ENCODE data around the gene COTL1.

The COTL1 gene

DNA sequence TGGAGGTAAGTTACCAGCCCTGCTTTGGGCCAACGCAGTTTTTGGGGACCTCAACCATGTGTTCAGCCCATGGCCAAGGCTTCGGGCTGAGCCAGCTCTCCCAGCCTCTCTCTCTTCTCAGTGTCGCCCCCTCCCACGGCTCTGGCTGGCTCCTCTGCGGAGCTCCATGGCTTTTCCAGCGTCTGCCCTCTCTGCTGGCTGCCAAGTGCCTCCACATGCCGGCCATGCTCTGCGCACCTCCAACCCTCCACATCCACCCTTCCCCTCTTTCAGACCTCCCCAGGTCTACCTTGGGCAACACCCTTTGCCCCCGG lies 23.2 kb downstream of the COTL1 start:
- no peak for FAIRE-seq

- no peak for FAIRE-seq
Measured at GRCh38 chr16:84593825-84594724, 23.8 kb downstream of the COTL1 start.

GRCh38 chr16:84592718-84593117 lies 25.2 kb downstream of the COTL1 start:
- no peak for FAIRE-seq

GRCh38 chr16:84589975-84590719 lies 27.7 kb downstream of the COTL1 start:
- FAIRE-seq = no peak

DNA sequence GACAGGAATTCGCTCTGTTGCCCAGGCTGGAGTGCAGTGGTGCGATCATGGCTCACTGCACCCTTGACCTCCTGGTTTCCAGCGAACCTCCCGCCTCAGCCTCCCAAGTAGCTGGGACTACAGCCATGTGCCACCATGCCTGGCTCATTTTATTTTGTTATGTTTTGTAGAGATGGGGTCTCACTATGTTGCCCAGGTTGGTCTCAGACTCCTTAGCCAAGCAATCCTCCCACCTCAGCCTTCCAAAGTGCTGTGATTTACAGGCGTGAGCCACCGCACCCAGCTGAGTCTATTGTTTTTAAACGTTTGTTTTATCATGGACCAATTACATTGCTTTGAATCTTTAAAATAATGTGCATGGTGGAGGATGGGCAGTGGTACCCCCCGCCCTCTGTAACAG lies 28.9 kb downstream of the COTL1 start:
- no peak for FAIRE-seq

GRCh38 chr16:84585886-84586285 lies 32.0 kb downstream of the COTL1 start:
- FAIRE-seq = no peak

GRCh38 chr16:84585467-84585866 lies 32.4 kb downstream of the COTL1 start:
- no peak for FAIRE-seq

DNA sequence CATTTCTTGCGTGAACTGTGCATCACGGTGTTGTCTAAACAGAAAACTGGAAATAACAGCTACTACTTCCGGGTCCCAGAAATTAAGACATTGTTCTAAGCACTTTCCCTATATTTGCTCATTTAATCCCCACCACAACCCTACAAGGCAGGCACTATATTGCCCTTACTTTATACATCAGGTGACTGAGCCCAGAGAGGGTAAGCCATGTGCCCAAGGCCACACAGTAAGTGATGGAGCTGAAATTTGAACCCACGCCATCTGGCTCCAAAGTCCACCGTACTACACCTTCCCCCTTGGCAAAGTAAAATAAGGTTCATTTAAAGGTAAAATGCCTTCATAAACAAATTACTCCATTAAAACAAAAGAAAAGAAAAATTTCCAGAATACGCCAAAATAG lies 33.2 kb downstream of the COTL1 start:
- FAIRE-seq = no peak

DNA sequence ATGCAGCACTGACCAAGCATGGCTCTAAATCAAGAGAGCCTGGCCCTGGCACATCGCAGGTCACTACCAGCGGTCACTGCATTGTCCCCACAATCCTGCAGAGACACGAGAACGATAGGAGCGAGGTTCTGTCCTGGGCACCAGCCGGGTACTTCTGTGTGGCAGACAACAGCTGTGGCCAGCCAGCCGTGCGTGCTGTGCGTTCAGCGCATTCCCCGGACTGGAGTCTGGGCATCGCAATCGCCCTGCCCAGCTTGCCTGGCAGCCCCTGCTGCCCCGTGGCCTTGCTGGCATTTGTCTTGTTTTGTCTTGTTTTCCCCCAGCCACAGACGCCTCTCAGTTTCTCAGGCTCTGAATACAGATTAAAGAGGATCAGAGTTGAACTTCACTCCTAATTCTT lies 33.9 kb downstream of the COTL1 start:
- FAIRE-seq = no peak

GRCh38 chr16:84582958-84583516 lies 34.8 kb downstream of the COTL1 start:
- FAIRE-seq = no peak

DNA sequence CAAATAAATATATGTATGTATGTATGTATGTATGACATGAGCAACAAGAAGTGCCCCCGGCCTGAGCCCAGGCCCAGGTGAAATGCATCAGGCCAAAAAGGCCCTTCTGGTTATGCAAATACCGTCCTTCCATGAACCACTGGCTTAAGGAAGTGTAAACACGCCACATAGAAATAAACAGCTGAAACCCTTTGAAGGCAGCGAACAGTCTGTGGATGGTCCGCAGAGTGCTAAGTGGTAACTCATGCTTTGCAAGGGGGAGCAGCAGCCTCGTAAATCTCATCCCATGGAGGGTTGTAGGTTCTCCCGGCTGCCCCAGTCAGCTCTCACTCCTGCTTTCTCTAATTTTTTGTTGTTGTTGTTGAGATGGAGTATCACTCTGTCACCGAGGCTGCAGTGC lies 36.7 kb downstream of the COTL1 start:
- FAIRE-seq = no peak

GRCh38 chr16:84579936-84580335 lies 37.9 kb downstream of the COTL1 start:
- FAIRE-seq = no peak

DNA sequence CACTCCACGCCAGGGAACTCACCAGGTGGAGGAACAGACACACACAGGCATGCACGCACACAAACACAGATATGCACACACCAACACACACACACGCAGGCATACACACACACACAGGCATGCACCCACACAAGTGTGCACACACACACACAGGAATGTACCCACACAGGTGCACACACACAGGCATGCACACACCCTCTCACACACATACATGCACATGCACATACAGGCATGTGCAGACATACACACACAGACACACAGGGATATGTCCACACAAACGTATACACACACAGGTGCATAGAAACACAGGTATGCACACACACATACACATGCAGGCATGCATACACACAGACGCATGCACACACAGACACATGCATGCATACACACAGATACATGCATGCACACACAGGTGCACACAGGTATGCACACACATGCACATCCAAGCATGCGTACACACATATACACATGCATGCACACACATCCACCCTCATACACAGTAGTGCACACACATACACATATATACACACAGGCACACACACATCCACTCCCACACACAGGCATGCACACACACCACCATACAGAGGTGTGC lies 39.2 kb downstream of the COTL1 start:
- no peak for FAIRE-seq

DNA sequence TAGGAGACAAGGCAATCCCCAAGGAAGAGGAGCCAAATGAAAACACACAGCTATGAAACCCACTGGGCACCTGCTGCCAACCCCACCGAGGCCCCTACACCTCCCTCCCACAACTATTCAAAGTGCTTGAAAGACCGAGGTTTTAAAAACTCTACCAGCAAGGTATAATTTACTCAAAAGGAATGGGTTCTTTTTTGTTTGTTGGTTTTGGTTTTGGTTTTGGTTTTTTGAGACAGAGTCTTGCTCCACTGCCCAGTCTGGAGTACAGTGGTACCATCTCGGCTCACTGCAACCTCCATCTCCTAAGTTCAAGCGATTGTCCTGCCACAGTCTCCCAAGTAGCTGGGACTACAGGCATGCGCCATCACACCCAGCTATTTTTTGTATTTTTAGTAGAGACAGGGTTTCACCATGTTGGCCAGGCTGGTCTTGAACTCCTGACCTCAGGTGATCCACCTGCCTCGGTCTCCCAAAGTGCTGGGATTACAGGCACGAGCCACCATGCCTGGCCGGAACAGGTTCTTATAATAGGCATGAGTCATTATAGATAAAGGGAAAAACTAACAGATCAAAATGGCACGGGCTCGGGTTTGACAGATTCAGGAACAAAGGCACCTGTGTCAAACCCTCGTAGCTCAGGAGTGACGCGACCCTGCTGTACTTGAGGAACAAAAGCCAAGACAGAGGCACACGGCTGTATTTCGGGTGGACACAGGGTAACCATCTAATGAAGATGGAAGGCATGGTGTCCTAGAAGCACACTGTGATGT lies 40.7 kb downstream of the COTL1 start:
- no peak for FAIRE-seq

DNA sequence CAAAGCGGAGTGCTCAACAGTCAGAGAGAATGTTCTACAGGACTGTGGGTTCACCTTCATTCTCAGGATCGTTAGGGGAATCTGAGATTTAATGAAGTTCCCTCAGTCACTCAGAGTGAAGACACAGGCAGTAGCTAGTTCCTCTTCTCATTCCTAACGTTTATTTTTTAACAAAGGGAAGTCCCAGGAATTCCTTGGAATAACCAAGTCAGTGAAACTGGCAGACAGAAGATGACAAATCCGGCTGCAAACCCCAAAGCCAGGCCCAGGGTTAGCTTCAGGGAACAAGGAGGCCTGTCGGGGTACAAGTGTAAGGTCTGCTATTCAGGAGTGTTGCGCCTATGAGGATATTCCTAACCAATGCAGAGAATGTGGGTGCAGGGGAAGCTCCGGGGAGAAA lies 42.0 kb downstream of the COTL1 start:
- FAIRE-seq = no peak

- FAIRE-seq = no peak
Measured at GRCh38 chr16:84574191-84574590, 43.7 kb downstream of the COTL1 start.

DNA sequence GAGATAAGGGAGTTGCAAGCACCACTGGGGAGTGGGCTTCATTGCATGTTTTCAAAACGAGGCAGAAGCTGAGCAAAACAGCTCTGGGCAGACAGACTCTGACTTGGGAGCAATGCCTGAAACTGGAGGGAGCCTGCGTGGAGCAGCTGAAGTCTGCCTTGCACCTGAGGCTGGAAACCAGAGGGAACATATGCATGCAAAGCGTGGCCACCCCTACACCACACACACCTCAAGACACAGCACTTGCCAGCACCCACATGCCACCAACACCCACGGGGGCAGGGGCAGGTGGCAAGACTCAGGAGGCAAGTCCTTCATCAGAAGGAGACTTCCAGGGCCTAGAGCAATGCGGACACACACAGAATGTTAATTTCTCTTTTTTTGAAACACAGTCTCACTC lies 45.8 kb downstream of the COTL1 start:
- no peak for FAIRE-seq

- FAIRE-seq = no peak
Measured at GRCh38 chr16:84571506-84571905, 46.4 kb downstream of the COTL1 start.

- FAIRE-seq = no peak
Measured at GRCh38 chr16:84570739-84571403, 47.0 kb downstream of the COTL1 start.

DNA sequence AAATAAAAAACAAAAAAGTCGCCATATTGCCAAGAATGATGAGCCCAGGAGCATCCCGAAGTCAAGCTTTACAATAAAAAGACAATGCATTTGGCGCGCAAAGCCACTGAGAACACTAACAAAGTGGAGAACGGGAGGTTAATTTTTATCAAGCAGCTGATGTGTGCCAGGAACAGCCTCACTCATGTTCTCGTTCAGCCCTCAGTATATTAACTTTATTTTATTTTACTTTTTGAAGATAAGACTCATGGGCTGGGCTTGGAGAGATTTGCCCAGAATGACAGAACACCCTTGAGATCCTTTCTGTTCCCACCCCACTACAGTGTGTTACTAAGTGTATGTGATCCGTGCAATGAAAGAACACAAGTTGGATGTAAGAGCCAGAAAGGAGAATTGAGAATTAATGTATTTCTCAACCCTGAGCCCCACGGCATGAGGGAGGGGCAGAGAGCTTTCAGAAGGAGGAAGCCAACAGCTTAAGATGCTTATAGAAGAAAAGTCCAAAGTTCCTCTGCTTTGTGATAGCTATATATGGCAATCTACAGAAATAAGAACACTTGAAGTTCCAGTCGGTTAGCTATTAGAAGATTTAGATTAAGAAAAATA lies 48.4 kb downstream of the COTL1 start:
- FAIRE-seq = no peak

GRCh38 chr16:84568066-84568465 lies 49.8 kb downstream of the COTL1 start:
- no peak for FAIRE-seq
